GM18505 (cell line): ENCODE results near the gene STEAP1B.

Experiments
- ATAC-seq: cut with Tn5 transposase; IDR thresholded peaks from one replicate; pipeline ENCODE4 v1.9.1; 2021; ENCODE audit not compliant: unreplicated experiment
- POLR2A ChIP-seq: IDR thresholded peaks from 4 replicates; pipeline ENCODE4 v1.6.1; 2011; ENCODE audit warnings: borderline replicate concordance; ENCODE audit not compliant: insufficient read depth, insufficient read length; ENCODE audit errors: extremely low read depth

The STEAP1B gene

DNA sequence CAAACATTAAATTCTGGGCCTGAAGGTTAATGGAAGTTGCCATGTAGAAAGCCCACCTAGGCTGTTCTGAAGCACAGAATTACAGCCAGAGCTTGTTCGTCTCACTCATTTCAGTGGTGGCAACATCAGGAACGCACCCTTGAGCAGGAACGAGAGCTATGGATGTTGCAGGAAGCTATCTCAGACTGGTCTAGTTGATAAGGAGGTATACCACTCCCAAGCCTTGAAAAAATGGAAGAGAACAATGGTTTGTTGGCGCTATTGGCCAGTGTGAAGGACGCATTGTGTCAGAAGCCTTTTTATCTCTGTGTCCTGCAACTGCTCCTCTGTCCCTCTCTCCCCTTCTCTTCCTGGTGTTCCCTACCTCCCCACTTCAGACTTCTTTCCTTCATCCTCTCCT lies 82.1 kb downstream of the STEAP1B start:
- no peak for ATAC-seq
- TF ChIP-seq POLR2A: no peak

DNA sequence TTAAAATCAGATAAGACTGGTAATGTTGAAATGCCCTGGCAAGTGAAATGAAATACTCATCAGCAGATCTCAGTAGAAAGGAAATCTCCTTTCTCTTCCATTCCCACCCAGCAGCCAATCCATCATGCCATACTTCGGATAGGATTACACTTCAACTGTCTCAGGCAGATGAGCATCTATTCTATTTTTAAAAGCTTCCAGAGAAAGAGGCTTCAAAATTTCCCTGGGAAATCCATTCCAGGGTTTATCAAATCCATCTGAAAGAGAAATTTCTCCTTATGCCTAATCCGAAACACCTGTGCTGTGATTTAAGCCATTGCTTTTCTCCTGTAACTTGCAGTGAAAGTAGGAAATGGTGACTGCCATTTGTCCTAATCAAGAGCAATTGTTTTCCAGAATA lies 82.6 kb downstream of the STEAP1B start:
- no peak for ATAC-seq
- TF ChIP-seq POLR2A: no peak

DNA sequence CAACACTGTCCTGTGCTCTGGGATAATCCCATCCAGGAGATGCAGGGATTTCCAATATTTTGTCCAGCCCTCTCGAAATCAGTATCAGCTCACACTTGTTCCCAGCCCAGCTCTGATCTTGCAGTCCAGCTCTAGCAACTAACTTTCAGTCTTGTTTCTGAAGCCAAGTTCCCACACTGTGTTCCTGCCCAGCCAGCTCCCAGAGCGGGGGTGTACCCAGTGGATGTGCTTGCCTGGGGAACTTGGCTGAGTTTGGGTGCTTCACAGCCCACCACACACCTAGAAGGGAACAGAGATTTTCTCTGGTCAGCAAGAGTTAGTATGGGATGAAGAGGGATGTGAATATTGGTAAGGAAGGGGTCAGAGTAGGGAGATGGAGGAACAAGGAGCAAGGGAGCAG lies 85.6 kb downstream of the STEAP1B start:
- TF ChIP-seq POLR2A: no peak
- no peak for ATAC-seq

DNA sequence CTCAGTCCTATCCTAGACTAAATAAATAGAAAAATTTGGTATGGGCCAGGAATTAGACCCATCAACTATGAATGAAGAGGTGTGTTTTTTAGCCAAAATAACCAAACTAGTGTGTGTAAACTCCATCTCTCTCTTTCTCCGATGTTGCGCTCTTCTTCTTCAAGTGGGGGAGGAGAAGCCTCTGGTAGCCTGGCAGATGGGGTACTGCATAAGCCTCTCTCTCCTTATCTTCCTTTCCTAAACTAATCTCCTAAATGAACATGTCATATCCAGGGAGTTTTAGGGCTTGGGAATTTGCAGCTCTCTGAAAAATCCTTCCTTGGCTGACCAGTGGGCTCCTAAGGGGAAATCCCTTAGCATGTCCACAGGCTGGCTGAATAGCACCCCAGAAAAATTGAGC lies 86.8 kb downstream of the STEAP1B start:
- no peak for ATAC-seq
- TF ChIP-seq POLR2A: no peak

DNA sequence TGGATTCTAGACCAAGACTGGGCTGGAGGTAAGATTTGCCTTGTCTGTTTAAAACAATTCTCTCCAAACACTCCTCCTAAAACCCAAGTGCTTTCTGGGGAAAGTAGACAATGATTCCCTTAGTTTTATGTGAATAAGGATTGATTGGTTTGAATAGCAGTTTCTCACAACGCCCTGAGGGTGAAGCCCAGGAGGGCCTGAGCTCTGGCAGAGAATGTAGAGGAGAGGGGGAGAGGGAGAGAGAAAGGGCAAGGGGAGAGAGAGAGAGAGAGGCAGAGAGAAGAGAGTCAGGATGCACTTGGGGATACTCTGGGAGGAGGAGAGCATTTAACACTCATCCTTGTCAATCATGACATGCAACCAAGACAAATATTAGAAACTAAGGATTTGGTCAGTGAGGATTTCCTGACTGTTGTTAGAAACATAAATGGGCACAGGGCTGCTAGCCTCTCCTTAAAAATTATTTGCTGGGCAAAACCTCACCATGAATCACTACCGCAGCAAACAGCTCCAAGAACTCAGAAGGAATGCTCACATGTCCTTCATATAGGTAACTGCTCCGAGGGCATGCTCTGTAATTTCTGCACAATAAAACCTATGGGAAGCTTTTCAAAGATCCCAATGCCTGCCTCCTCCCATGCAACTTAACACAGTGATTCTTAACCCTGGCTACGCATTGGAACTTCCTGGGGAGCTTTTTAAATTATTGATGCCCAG lies 87.9 kb downstream of the STEAP1B start:
- ATAC-seq: no peak
- TF ChIP-seq POLR2A: no peak

DNA sequence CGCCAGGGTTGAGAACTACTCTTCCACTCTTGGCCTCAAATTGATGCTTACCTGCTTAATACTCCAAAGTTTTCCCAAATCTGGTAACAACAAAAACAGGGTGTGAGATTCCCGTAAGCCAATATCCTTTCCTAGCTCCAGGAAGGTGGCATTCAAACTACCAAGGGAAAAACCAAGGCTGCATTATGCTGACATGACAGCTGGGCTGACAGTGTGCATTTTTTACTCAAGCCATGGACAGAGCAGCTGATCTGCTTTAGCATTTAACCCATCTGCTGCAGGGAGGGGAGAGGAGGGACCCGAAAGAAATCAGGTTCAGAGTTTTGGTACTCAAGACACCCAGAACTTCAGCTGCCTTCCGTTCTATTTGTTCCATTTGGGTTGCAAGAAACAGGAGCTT lies 93.3 kb downstream of the STEAP1B start:
- TF ChIP-seq POLR2A: no peak
- ATAC-seq: no peak

DNA sequence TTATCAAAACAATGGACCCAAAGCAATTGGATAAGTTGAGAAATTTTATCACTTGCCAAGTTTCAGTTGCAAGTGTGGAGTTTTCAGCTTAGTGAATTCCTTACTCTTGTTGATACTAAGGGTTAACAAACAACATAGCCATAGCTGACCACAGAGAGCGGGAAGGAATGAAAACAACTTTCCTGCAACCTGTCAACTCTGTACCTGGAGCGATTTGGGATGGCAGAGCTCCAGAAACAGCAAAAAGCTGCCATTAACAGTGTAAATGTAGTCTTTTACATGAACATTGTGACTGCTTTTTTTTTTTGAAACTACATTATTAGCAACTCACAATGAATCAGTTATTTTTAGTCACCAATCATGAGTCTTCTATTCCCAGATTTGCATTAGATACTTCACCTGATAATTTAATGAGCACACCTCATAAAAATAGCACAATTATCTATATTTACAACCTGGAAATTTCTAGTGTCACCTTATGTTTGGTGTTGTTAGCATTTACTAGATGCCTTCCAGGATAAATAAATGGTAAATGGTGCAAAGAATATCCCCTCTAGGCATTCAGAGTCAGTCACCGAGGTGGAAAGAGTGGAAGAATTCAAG lies 95.5 kb downstream of the STEAP1B start:
- TF ChIP-seq POLR2A: no peak
- no peak for ATAC-seq

DNA sequence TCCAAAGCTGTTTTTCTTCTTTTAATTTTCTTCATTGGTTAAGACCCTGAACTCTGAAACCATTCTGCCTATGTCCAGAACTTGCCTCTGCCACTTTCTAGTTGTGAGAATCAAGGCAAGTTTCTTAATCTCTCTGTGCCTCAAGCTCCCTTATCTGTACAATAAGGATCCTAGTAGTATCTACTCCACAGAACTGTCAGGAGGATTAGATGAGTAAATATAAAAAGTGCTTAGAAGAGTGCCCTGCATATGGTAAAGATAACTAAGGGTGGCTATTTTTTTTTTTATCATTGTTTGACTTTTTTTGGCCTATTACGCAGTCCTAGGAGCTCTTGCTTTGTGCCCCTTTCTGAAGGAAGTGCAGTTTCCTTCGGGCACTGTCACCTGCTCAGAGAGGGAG lies 96.6 kb downstream of the STEAP1B start:
- ATAC-seq: no peak
- TF ChIP-seq POLR2A: no peak

DNA sequence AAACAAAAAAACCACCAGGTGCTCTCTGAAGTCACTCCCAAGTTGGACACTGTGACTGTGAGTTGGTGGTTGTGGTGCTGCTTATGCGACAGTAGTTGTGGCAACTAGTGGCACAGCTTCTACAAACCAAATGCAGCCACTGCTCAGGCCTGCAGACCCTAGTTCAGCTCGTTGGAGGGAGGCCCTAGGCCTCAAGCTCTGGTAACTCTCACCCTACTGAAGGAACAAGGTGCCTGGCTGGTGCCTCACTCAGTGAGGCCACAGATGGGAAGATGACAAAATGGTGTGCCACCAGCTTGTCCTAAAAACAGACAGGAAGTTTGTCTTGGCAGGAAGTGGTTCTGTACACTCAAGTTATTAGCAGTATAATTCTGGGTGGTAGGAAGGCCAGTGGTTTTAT lies 97.7 kb downstream of the STEAP1B start:
- ATAC-seq: no peak
- TF ChIP-seq POLR2A: no peak

DNA sequence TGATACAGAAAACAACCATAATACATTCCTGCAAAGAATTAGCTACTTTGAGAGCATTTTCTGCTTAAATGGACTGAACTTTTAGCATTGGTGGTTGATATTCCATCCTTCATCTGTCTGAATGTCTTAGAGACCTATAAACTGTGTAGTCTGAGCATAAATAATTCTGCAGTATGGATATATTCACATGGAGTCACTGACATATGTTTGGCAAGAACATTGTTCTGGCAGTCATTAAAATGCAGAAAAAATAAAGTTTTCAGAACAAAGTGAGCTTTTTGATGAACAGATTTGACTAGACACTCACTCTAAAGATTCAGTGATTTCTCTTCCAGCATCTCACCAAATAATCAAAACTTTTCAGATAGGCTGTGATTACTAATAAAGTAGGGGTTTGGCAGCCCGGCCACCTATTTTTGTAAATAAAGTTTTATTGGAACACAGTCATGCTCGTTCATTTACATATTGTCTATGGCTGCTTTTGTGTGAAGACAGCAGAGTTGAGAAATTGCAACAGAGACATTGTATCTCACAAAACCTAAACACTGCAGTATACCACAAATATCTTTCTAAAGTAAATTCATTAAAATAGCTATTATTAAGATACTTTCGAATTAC lies 98.9 kb downstream of the STEAP1B start:
- no peak for TF ChIP-seq POLR2A
- no peak for ATAC-seq

DNA sequence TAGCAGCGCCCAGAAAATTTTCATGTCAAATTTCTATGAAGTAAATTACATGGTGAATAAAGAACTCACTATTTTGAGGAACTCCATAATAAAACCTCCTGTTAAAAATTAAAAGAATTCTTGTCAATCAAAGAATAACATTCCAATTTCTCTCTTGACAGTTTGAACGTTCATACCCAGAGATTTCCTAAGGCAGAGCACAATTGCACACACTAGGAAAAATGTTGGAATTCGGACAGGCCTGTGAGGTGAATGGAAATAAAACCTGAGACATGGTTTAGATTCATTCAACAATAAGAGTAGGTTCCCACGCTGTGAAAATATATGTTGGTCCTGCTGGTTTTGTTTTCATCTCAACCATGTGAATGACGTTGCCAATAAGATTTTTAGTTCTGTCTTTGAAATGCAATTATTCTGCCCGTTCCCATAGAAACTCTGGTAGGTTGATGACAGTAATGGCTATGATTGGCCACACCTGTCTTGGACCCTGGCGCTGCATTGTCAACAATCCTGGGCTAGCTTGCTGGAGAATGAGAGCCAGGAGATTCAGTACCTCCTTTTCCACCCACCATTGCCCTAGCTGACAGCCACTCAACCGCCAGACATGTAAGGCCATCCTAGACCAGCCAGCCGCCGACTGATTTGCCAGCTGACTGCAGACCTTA lies 99.7 kb downstream of the STEAP1B start:
- TF ChIP-seq POLR2A: no peak

DNA sequence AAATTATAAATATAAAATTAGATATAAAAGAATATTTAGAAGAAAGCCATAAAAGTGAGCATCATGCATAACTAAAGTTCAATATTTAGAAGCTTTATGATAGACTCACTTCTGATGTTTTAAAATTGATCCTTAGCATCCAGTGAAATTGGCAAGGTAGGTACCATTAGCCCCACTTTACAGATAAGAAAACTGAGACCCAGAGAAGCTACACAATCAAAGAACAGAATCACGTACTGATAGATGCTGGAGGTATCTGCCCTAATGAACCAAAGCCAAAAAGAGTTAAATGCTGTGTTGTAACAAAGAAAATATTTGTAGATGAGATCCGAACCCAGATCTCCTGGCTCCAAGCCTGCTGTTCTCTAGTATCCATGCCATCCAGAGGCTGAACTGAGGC lies 100.4 kb downstream of the STEAP1B start:
- ATAC-seq: no peak
- no peak for TF ChIP-seq POLR2A

More for the DNA sequence above, 99.7 kb downstream of the STEAP1B start:
- no peak for ATAC-seq

DNA sequence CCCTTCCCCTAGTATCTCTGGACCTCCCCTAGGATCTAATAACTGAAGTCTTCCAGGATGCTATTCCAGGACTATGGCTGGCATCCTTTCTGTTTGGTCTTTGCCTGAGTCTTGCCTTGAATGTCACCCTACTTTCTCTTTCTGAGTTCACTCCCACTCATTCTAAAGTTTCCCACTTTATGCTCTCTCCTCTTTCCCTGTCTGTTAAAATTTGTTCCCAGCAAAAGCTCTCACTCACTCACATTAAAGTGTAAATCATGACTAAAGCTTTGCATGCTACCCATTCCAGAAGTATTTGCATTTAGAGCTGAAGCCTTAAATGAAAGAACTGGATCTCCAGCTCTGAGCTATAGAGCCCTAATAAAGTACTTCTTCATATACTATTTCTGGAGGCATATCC lies 100.9 kb downstream of the STEAP1B start:
- TF ChIP-seq POLR2A: no peak
- ATAC-seq: no peak

DNA sequence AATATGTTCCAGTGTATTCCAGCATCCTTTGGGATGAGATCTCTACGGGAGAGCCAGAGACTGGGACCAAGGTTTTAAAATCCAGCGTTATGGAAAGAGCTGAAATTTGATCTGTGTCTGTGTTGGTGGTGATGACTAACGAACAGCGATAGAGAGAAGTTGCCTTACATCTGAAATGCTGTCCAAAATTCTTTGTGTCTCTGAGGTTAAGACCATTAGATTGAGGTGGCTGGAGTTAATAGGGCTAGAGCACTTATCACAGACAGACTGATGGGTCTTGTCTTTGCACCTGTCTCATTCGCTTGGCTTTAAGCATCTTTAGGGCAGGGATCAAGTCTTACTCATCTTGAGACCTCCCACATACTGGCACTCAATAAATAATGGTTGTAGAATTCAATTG lies 102.0 kb downstream of the STEAP1B start:
- no peak for TF ChIP-seq POLR2A
- ATAC-seq: no peak

DNA sequence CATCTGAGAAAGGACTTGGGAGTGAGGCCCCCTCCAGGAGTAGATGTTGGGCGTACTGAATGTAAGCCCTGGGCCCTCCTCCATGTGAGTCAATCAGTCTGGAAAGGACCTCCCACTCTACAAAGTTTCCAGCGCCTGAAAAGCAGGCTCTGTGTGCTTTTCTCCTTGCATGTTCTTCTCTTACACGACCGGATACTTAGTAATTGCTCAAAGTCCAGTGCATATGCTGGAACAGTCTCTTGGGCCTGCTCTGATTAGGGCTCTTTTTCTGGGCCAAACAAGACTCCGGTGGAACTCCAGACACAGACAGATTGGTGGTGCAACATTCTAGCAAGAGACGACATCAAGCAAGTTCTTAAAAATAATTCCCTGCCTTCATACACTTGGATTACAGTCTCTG lies 104.8 kb downstream of the STEAP1B start:
- no peak for TF ChIP-seq POLR2A
- ATAC-seq: no peak

DNA sequence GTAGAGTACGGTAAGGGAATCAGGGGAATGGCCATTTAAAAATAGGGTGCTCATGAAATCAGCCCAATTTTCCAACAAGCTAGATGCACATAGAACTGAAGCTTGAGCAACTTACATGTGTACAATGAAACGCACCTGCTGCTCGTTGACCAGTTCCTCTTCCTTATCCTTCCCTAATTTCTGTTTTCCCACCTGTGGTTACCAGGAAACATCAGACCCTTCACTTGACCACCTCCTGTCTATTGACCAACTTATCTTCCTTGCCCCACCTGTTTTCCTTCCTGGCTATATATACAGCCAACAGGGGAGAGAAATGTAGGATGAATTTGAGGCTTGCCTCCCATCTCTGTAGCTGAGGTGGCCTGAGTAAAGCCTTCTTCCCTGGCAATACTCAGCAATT lies 105.2 kb downstream of the STEAP1B start:
- no peak for ATAC-seq
- no peak for TF ChIP-seq POLR2A
